PC-3 (cell line): ENCODE results near the gene ARAP3. TPM values are rescaled to one million over a fixed set of nuclear protein-coding genes. Genes with fewer than 3 reads are reported as not detected.
A peak's percentile ranks its signal among the peaks of the same experiment; 100 is the strongest.

ENCODE experiments used
- ATAC-seq: fragments of 200-7000 bp; cut with Tn5 transposase; 2 replicates; pipeline ENCODE4 v1.9.1; 2020; ENCODE audit warnings: mild to moderate bottlenecking, moderate library complexity
- BruUV-seq: library from RNA; stranded (reverse); fragments of 400-500 nt; replicated peaks from 2 replicates; lab custom pipeline; 2021; lab: Mats Ljungman, UMichigan
- CTCF ChIA-PET: fragments of 300-600 bp; sonication (Branson Sonifier 250); formaldehyde crosslinking; loops from one replicate; lab custom pipeline; 2022; ENCODE audit warnings: antibody characterized with exemption; lab: Charles Lee
- POLR2A ChIA-PET: fragments of 300-600 bp; sonication (Branson Sonifier 250); formaldehyde crosslinking; loops from one replicate; lab custom pipeline; 2022; ENCODE audit warnings: antibody characterized with exemption; ENCODE audit not compliant: unreplicated experiment; lab: Charles Lee
- DNase-seq: peaks from one replicate; pipeline ENCODE4 v3.0.0-alpha.2; 2015
- H2AFZ ChIP-seq: fragments of 300-600 bp; sonication (generic); 2 replicates; pipeline ENCODE4 v1.6.0; 2016; ENCODE audit warnings: antibody characterized with exemption, low read length
- H3F3A ChIP-seq: fragments of 300-600 bp; sonication (generic); one replicate; pipeline ENCODE4 v1.6.0; 2017; ENCODE audit warnings: antibody characterized with exemption, low read length, control low read depth, mild to moderate bottlenecking; ENCODE audit not compliant: unreplicated experiment
- H3K27ac ChIP-seq: fragments of 300-600 bp; sonication (generic); 2 replicates; pipeline ENCODE4 v1.5.1; 2016; ENCODE audit warnings: mild to moderate bottlenecking, low read length
- H3K27me3 ChIP-seq: fragments of 300-600 bp; sonication (generic); 2 replicates; pipeline ENCODE4 v1.6.1; 2016; ENCODE audit warnings: low read length, mixed read lengths
- H3K36me3 ChIP-seq: fragments of 300-600 bp; sonication (generic); 2 replicates; pipeline ENCODE4 v1.6.1; 2016; ENCODE audit warnings: low read depth, mixed run types, low read length, mixed read lengths
- H3K4me1 ChIP-seq: fragments of 300-600 bp; sonication (generic); 2 replicates; pipeline ENCODE4 v1.5.1; 2016; ENCODE audit warnings: low read length; ENCODE audit not compliant: insufficient read depth
- H3K4me2 ChIP-seq: fragments of 300-600 bp; sonication (generic); 2 replicates; pipeline ENCODE4 v1.6.0; 2016; ENCODE audit warnings: low read length
- H3K4me3 ChIP-seq: fragments of 300-600 bp; sonication (generic); 2 replicates; pipeline ENCODE4 v1.5.1; 2016; ENCODE audit warnings: mild to moderate bottlenecking, low read length, mixed read lengths
- H3K79me2 ChIP-seq: fragments of 300-600 bp; sonication (generic); 2 replicates; pipeline ENCODE4 v1.6.1; 2017; ENCODE audit warnings: low read length, mixed read lengths
- H3K9ac ChIP-seq: fragments of 300-600 bp; sonication (generic); 2 replicates; pipeline ENCODE4 v1.6.0; 2016; ENCODE audit warnings: mild to moderate bottlenecking, low read length
- H3K9me2 ChIP-seq: fragments of 300-600 bp; sonication (generic); replicated peaks from 2 replicates; pipeline ENCODE4 v1.6.1; 2016; ENCODE audit warnings: mixed run types, low read length, mixed read lengths
- H3K9me3 ChIP-seq: fragments of 300-600 bp; sonication (generic); 2 replicates; pipeline ENCODE4 v1.6.1; 2016; ENCODE audit warnings: low read length, mixed read lengths
- H4K20me1 ChIP-seq: fragments of 300-600 bp; sonication (generic); 2 replicates; pipeline ENCODE4 v1.6.1; 2016; ENCODE audit warnings: low read length, mixed read lengths
- EZH2 ChIP-seq: fragments of 300-600 bp; sonication (generic); IDR thresholded peaks from one replicate; pipeline ENCODE4 v1.6.1; 2017; ENCODE audit warnings: antibody characterized with exemption, mild to moderate bottlenecking, low read length; ENCODE audit not compliant: unreplicated experiment
- EZH2phosphoT487 ChIP-seq: fragments of 300-600 bp; sonication (generic); IDR thresholded peaks from 2 replicates; pipeline ENCODE4 v1.6.1; 2018; ENCODE audit warnings: mild to moderate bottlenecking, antibody characterized with exemption, low read length, borderline replicate concordance
- intact Hi-C: fragments of 100-400 bp; cut with micrococcal nuclease; formaldehyde crosslinking; loops from 2 replicates; pipeline ENCODE4 v1.9.0; 2023
- total RNA-seq: library from RNA; depleted of rRNA; stranded (reverse); fragments of >200 nt; gene quantifications from 2 replicates; pipeline ENCODE4 v1.2.3, GENCODE V29; 2014
- TF ChIP-seq, protein P1 (sequence below): fragments of 300-600 bp; sonication (generic); conservative IDR thresholded peaks from 2 replicates; pipeline ENCODE4 v1.5.1; 2017; ENCODE audit warnings: antibody characterized with exemption, low read depth, mild to moderate bottlenecking, low read length

ARAP3 gene
- total RNA-seq, 1 experiment from 2014 or later: 7.1 TPM

- Histone ChIP-seq H3F3A (no peaks in the 10 kb centered on the region), H2AFZ (no peak overlapping the region), H3K4me3 (no peak overlapping the region), H3K36me3 (no peaks in the 10 kb centered on the region), H3K79me2 (no peaks in the 10 kb centered on the region), H4K20me1 (no peaks in the 10 kb centered on the region), H3K9ac (no peak overlapping the region), H3K9me3 (no peaks in the 10 kb centered on the region), H3K4me1 (peaks cover 26% of the 10 kb centered on the region), H3K4me2 (no peak overlapping the region), H3K27me3 (no peaks in the 10 kb centered on the region), H3K27ac (peak overlapping the region; percentile 26; the same call in 1 of the 2 replicates), H3K9me2 (no peaks in the 10 kb centered on the region)
- no peak for DNase-seq
- ChIA-PET POLR2A (no interaction called here), CTCF (no interaction called here)
- TF ChIP-seq EZH2 (no peak), EZH2phosphoT487 (no peak)
- TF ChIP-seq, protein P1, sequence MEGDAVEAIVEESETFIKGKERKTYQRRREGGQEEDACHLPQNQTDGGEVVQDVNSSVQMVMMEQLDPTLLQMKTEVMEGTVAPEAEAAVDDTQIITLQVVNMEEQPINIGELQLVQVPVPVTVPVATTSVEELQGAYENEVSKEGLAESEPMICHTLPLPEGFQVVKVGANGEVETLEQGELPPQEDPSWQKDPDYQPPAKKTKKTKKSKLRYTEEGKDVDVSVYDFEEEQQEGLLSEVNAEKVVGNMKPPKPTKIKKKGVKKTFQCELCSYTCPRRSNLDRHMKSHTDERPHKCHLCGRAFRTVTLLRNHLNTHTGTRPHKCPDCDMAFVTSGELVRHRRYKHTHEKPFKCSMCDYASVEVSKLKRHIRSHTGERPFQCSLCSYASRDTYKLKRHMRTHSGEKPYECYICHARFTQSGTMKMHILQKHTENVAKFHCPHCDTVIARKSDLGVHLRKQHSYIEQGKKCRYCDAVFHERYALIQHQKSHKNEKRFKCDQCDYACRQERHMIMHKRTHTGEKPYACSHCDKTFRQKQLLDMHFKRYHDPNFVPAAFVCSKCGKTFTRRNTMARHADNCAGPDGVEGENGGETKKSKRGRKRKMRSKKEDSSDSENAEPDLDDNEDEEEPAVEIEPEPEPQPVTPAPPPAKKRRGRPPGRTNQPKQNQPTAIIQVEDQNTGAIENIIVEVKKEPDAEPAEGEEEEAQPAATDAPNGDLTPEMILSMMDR: no peak
- intact Hi-C loops: no loop called here
- ATAC-seq: no peak
- BruUV-seq: no TSS peak
Observed at GRCh38 chr5:141657404-141657803, 24.6 kb downstream of the ARAP3 start.

GRCh38 chr5:141656396-141656795 lies 25.6 kb downstream of the ARAP3 start:
- no peaks in the 10 kb centered on the region for H3K9me3 ChIP-seq
- H3K79me2 ChIP-seq: no peaks in the 10 kb centered on the region
- H3F3A ChIP-seq: no peaks in the 10 kb centered on the region
- H3K9me2 ChIP-seq: no peaks in the 10 kb centered on the region
- ChIA-PET POLR2A (no interaction called here), CTCF (no interaction called here)
- H3K27me3 ChIP-seq: no peaks in the 10 kb centered on the region
- BruUV-seq: no TSS peak
- peaks cover 31% of the 10 kb centered on the region for H3K4me1 ChIP-seq
- H3K36me3 ChIP-seq: no peaks in the 10 kb centered on the region
- no peak overlapping the region for H3K27ac ChIP-seq
- no peak for DNase-seq
- no peak overlapping the region for H2AFZ ChIP-seq
- ATAC-seq: no peak
- H3K9ac ChIP-seq: no peak overlapping the region
- no peaks in the 10 kb centered on the region for H4K20me1 ChIP-seq
- intact Hi-C loops: no loop called here
- no peak overlapping the region for H3K4me3 ChIP-seq
- TF ChIP-seq, protein P1: no peak
- TF ChIP-seq EZH2: no peak
- no peak for TF ChIP-seq EZH2phosphoT487
- no peak overlapping the region for H3K4me2 ChIP-seq

DNA sequence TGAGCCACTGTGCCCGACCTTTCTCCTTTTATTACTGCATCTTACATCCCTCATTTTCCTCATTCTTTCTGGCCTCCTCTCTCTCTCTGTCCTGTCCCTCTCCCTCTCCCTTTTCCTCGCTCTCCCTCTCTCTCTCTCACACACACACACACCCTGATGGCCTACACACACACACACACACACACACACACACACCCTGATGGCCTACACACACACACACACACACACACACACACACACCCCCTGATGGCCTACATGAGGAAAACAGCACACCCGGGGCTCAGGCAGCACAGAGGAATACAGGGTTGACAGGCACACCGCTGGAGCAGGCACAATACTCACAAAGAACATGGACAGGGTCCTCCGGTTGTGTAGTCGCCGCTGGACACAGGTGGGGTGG lies 27.0 kb downstream of the ARAP3 start:
- no peak for ATAC-seq
- H3K9ac ChIP-seq: no peak overlapping the region
- H4K20me1 ChIP-seq: no peaks in the 10 kb centered on the region
- H3K36me3 ChIP-seq: no peaks in the 10 kb centered on the region
- H3K4me2 ChIP-seq: no peak overlapping the region
- CTCF ChIA-PET: no interaction called here
- no peak for DNase-seq
- H3F3A ChIP-seq: no peaks in the 10 kb centered on the region
- no peaks in the 10 kb centered on the region for H3K27me3 ChIP-seq
- BruUV-seq: no TSS peak
- no peak overlapping the region for H3K4me3 ChIP-seq
- peaks cover 31% of the 10 kb centered on the region for H3K4me1 ChIP-seq
- no peaks in the 10 kb centered on the region for H3K9me2 ChIP-seq
- H3K27ac ChIP-seq: no peak overlapping the region
- H3K9me3 ChIP-seq: no peaks in the 10 kb centered on the region
- no peak overlapping the region for H2AFZ ChIP-seq
- H3K79me2 ChIP-seq: no peaks in the 10 kb centered on the region
- intact Hi-C loops: no loop called here
- TF ChIP-seq, protein P1: no peak
- no peak for TF ChIP-seq EZH2
- POLR2A ChIA-PET: no interaction called here
